A549 (cell line): ENCODE measurements around the gene TMEFF2. TPM values are rescaled to one million over a fixed set of nuclear protein-coding genes. Genes with fewer than 3 reads are reported as not detected.

Experiments
- ATAC-seq, 2 experiments: fragments of 200-7000 bp in 1 of 2; fragments of >200 bp in 1 of 2; cut with Nextera tagmentation in 1 of 2; cut with Tn5 transposase in 1 of 2; 3 replicates each; pipeline versions ENCODE4 v1.8.0 to v1.9.1; 2018 to 2020; ENCODE audit warnings: mild to moderate bottlenecking in 1 of 2, moderate library complexity in 1 of 2
- CTCF ChIA-PET: fragments of 300-600 bp; sonication (Branson Sonifier 250); formaldehyde crosslinking; extraction: SDS; loops from one replicate; lab custom pipeline; 2021; ENCODE audit warnings: antibody characterized with exemption, inconsistent platforms; lab: Yijun Ruan, JAX
- POLR2A ChIA-PET: fragments of 350-600 bp; formaldehyde crosslinking; extraction: SDS; loops from one replicate; lab custom pipeline; 2021; ENCODE audit warnings: antibody characterized with exemption, inconsistent platforms; lab: Yijun Ruan, JAX
- DNase-seq, 2 experiments: peaks; one replicate each; pipeline versions ENCODE4 v3.0.0 to v3.0.0-alpha.2; 2011 to 2016; ENCODE audit warnings: low read depth in 1 of 2, low spot score in 1 of 2
- FAIRE-seq: peaks from 2 replicates; lab custom pipeline; 2011; peaks lifted over from hg19 to GRCh38; lab: Jason Lieb, UNC
- H3K27ac ChIP-seq, 2 experiments: fragments of >200 bp; sonication (Bioruptor Twin); formaldehyde crosslinking; 3 replicates each; pipeline ENCODE4 v1.5.1; 2016 to 2017
- H3K4me1 ChIP-seq: fragments of >200 bp; sonication (Bioruptor Twin); formaldehyde crosslinking; 3 replicates; pipeline ENCODE4 v1.6.1; 2016
- H3K4me2 ChIP-seq: fragments of >200 bp; sonication (Bioruptor Twin); formaldehyde crosslinking; 3 replicates; pipeline ENCODE4 v1.6.1; 2016
- H3K4me3 ChIP-seq: fragments of >200 bp; sonication (Bioruptor Twin); formaldehyde crosslinking; 3 replicates; pipeline ENCODE4 v1.5.1; 2016
- H3K9me3 ChIP-seq: fragments of >200 bp; sonication (Bioruptor Twin); formaldehyde crosslinking; 3 replicates; pipeline ENCODE4 v1.6.1; 2016
- BHLHE40 ChIP-seq: IDR thresholded peaks from 2 replicates; pipeline ENCODE4 v1.6.1; 2012; ENCODE audit warnings: low read depth, low read length, inconsistent platforms
- E2F6 ChIP-seq: IDR thresholded peaks from 2 replicates; pipeline ENCODE4 v1.6.1; 2012; ENCODE audit warnings: low read depth, borderline replicate concordance
- ELK1 ChIP-seq: fragments of 150-350 bp; IDR thresholded peaks from 2 replicates; pipeline ENCODE4 v1.6.1; 2014; ENCODE audit warnings: low read depth, mild to moderate bottlenecking, low read length
- EP300 ChIP-seq, 2 experiments: fragments of >200 bp; sonication (Bioruptor Twin); formaldehyde crosslinking; IDR thresholded peaks; 2 replicates in 1 of 2; 3 replicates in 1 of 2; pipeline ENCODE4 v1.6.1; 2016 to 2017
- FOXS1 ChIP-seq: fragments of 250-450 bp; sonication (Bioruptor Pico); IDR thresholded peaks from 2 replicates; pipeline ENCODE4 v1.5.0; 2020; ENCODE audit warnings: mild to moderate bottlenecking, moderate library complexity
- HEYL ChIP-seq: fragments of 250-450 bp; sonication (Bioruptor Pico); IDR thresholded peaks from 2 replicates; pipeline ENCODE4 v1.8.0; 2021; ENCODE audit warnings: mild to moderate bottlenecking, moderate library complexity
- JUNB ChIP-seq: fragments of >200 bp; sonication (Bioruptor Twin); formaldehyde crosslinking; IDR thresholded peaks from 2 replicates; pipeline ENCODE4 v1.6.1; 2016
- KDM1A ChIP-seq: fragments of 200-600 bp; sonication (generic); IDR thresholded peaks from 2 replicates; pipeline ENCODE4 v1.6.1; 2016; ENCODE audit warnings: low read depth, mild to moderate bottlenecking
- KDM5A ChIP-seq: fragments of 200-600 bp; sonication (generic); IDR thresholded peaks from 2 replicates; pipeline ENCODE4 v1.6.1; 2016; ENCODE audit warnings: antibody characterized with exemption, mild to moderate bottlenecking
- MAZ ChIP-seq: fragments of 150-350 bp; IDR thresholded peaks from 2 replicates; pipeline ENCODE4 v1.6.1; 2014; ENCODE audit warnings: antibody characterized with exemption, low read depth, low read length, borderline replicate concordance
- MYC ChIP-seq: IDR thresholded peaks from 2 replicates; pipeline ENCODE4 v1.6.1; 2012; ENCODE audit warnings: mild to moderate bottlenecking, inconsistent platforms, low read length, improper control_type of control experiment, borderline replicate concordance
- NR3C1 ChIP-seq: fragments of >200 bp; sonication (Bioruptor Twin); formaldehyde crosslinking; IDR thresholded peaks from 3 replicates; pipeline ENCODE4 v1.6.1; 2017
- REST ChIP-seq: fragments of 200-600 bp; sonication (generic); IDR thresholded peaks from 2 replicates; pipeline ENCODE4 v1.6.1; 2016; ENCODE audit warnings: antibody characterized with exemption, mild to moderate bottlenecking, moderate library complexity
- RNF2 ChIP-seq: fragments of 200-600 bp; sonication (generic); IDR thresholded peaks from 2 replicates; pipeline ENCODE4 v1.6.1; 2016; ENCODE audit warnings: low read depth, mild to moderate bottlenecking, antibody characterized with exemption, moderate library complexity, borderline replicate concordance
- TP53 ChIP-seq: fragments of 250-450 bp; sonication (Bioruptor Pico); IDR thresholded peaks from 2 replicates; pipeline ENCODE4 v1.5.0; 2021; ENCODE audit warnings: mild to moderate bottlenecking, moderate library complexity
- ZFP36 ChIP-seq: fragments of 450-650 bp; IDR thresholded peaks from 2 replicates; pipeline ENCODE4 v1.6.1; 2014; ENCODE audit warnings: borderline replicate concordance; ENCODE audit not compliant: partially characterized antibody
- ZSCAN20 ChIP-seq: fragments of 250-450 bp; sonication (Bioruptor Pico); IDR thresholded peaks from 2 replicates; pipeline ENCODE4 v1.8.0; 2022; ENCODE audit warnings: mild to moderate bottlenecking, moderate library complexity
- WGBS: methylation state at CpG from one replicate; pipeline ENCODE4 v1.1.6; 2017; ENCODE audit errors: missing lambda C conversion rate; 5-methylcytosine and 5-hydroxymethylcytosine counted together
- polyA plus RNA-seq, 4 experiments: library from polyadenylated mRNA; depleted of rRNA in 3 of 4; stranded (reverse); fragments of >200 nt; fragmentation: RNase III in 1 of 4; extraction: RNeasy Plus Mini Kit Qiagen cat#74134 plus additional on column Dnase treatment in 1 of 4; gene quantifications; 2 replicates in 3 of 4; 3 replicates in 1 of 4; pipeline ENCODE4 v1.2.3, GENCODE V29; 2011 to 2017
- TF ChIP-seq, protein P1 (sequence below): fragments of >200 bp; sonication (Bioruptor Twin); formaldehyde crosslinking; IDR thresholded peaks from 2 replicates; pipeline ENCODE4 v1.6.1; 2016
- TF ChIP-seq, protein P2 (sequence below): fragments of >200 bp; sonication (Bioruptor Twin); formaldehyde crosslinking; IDR thresholded peaks from 3 replicates; pipeline ENCODE4 v1.6.1; 2016
- TF ChIP-seq, protein P3 (sequence below): fragments of 250-450 bp; sonication (Bioruptor Pico); IDR thresholded peaks from 2 replicates; pipeline ENCODE4 v1.5.0; 2020; ENCODE audit warnings: low read depth, mild to moderate bottlenecking, moderate library complexity

TMEFF2 gene
- polyA plus RNA-seq, 2 of the 4 experiments (the other 2 are of a cell fraction), result 0.30 to 0.46 TPM

DNA sequence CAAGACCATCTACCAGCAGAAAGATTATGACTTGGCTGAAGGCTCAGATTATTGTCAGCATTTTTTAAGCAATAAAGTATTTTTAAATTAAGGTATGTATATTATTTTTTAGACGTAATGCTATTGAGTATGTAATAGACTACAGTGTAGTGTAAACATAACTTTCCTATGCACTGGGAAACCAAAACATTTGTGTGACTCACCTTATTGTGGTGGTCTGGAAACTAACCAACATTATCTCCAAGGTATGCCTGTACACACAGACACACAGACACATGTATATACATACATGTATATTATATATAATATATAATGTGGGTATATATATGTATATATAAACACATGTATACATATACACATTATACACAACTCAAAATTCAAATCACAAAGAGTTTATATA is 9.1 kb upstream of the TMEFF2 start:
- TF ChIP-seq JUNB (no peak), KDM5A (no peak), ZFP36 (no peak), ZSCAN20 (no peak), REST (no peak), EP300 (IDR thresholded peaks at IDR 0.05) (no peak), ELK1 (no peak), E2F6 (no peak), RNF2 (no peak), KDM1A (no peak), MAZ (no peak)
- TF ChIP-seq, protein P1, sequence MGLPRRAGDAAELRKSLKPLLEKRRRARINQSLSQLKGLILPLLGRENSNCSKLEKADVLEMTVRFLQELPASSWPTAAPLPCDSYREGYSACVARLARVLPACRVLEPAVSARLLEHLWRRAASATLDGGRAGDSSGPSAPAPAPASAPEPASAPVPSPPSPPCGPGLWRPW, result no peak
- TF ChIP-seq, protein P2, sequence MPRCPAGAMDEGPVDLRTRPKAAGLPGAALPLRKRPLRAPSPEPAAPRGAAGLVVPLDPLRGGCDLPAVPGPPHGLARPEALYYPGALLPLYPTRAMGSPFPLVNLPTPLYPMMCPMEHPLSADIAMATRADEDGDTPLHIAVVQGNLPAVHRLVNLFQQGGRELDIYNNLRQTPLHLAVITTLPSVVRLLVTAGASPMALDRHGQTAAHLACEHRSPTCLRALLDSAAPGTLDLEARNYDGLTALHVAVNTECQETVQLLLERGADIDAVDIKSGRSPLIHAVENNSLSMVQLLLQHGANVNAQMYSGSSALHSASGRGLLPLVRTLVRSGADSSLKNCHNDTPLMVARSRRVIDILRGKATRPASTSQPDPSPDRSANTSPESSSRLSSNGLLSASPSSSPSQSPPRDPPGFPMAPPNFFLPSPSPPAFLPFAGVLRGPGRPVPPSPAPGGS, result no peak
- Histone ChIP-seq H3K4me3 (no peak overlapping the region), H3K4me1 (no peaks in the 10 kb centered on the region), H3K27ac (no peak overlapping the region), H3K4me2 (no peak overlapping the region), H3K9me3 (no peaks in the 10 kb centered on the region)
- POLR2A ChIA-PET, result no interaction called here
- WGBS, result 59% methylated on average over 1 of the region's 1 CpG
- ATAC-seq (no peak), FAIRE-seq (no peak), DNase-seq (no peak)
- CTCF ChIA-PET, result no interaction called here

DNA sequence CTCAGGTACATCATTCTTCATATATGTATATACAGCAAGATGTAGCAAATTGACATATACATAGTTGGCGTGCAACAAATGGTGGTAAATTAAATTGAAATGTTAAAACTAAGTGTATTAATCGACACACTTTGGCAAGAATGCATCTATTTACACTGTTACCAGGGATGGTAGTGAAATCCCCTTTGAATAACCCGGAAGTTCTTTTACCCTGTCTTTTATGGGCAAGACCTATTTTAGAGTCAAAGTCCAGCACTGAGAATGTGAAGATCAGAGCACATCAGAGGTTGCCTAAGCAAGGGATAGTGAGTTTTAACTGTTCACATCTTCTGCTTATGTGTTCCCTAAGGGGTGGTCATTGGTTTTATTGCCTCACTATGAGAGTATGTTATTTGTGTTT is 7.6 kb upstream of the TMEFF2 start:
- no peak for DNase-seq

More for the DNA sequence above, 7.6 kb upstream of the TMEFF2 start:
- ChIA-PET POLR2A (no interaction called here), CTCF (no interaction called here)
- Histone ChIP-seq H3K27ac (no peak overlapping the region), H3K4me2 (no peak overlapping the region), H3K4me1 (no peaks in the 10 kb centered on the region), H3K9me3 (no peaks in the 10 kb centered on the region), H3K4me3 (no peak overlapping the region)
- ATAC-seq (no peak), FAIRE-seq (no peak)
- TF ChIP-seq TP53 (CRISPR knock-in tag) (no peak), HEYL (CRISPR knock-in tag) (no peak), MYC (no peak), NR3C1 (no peak), BHLHE40 (no peak), KDM5A (no peak), REST (no peak), FOXS1 (CRISPR knock-in tag) (no peak)
- TF ChIP-seq, protein P3, sequence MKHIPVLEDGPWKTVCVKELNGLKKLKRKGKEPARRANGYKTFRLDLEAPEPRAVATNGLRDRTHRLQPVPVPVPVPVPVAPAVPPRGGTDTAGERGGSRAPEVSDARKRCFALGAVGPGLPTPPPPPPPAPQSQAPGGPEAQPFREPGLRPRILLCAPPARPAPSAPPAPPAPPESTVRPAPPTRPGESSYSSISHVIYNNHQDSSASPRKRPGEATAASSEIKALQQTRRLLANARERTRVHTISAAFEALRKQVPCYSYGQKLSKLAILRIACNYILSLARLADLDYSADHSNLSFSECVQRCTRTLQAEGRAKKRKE (CRISPR knock-in tag), result no peak
- 47% methylated on average over 3 of the region's 3 CpGs for WGBS
